SK-N-SH (cell line): Measurements from ENCODE around the gene CRABP1.

Source experiments
- CHD2 ChIP-seq: fragments of 150-350 bp; IDR thresholded peaks from 2 replicates; pipeline ENCODE4 v1.6.1; 2018; ENCODE audit warnings: low read length; ENCODE audit not compliant: partially characterized antibody
- CTCF ChIP-seq: fragments of 200-600 bp; sonication (generic); IDR thresholded peaks from 2 replicates; pipeline ENCODE4 v1.6.1; 2017; ENCODE audit warnings: antibody characterized with exemption, mild to moderate bottlenecking, moderate library complexity
- EP300 ChIP-seq, 2 experiments: IDR thresholded peaks; 2 replicates each; pipeline versions ENCODE4 v1.4.0 to v1.6.1; 2012; ENCODE audit warnings: borderline replicate concordance in 1 of 2, low read depth in 1 of 2, low read length in 1 of 2
- EZH2phosphoT487 ChIP-seq: fragments of 200-600 bp; sonication (generic); IDR thresholded peaks from 2 replicates; pipeline ENCODE4 v1.6.1; 2017; ENCODE audit warnings: low read depth, mixed run types, mild to moderate bottlenecking, antibody characterized with exemption, moderate library complexity, borderline replicate concordance
- IRF3 ChIP-seq: fragments of 150-350 bp; IDR thresholded peaks from 2 replicates; pipeline ENCODE4 v1.6.1; 2016; ENCODE audit warnings: mild to moderate bottlenecking, low read depth, low read length
- MEF2A ChIP-seq: IDR thresholded peaks from 2 replicates; pipeline ENCODE4 v1.4.0; 2012; ENCODE audit warnings: low read depth, borderline replicate concordance
- POLR2AphosphoS5 ChIP-seq: IDR thresholded peaks from 2 replicates; pipeline ENCODE4 v1.6.1; 2012; ENCODE audit warnings: low read depth, low read length
- RAD21 ChIP-seq: IDR thresholded peaks from 2 replicates; pipeline ENCODE4 v1.6.1; 2012; ENCODE audit warnings: mild to moderate bottlenecking, low read length
- RCOR1 ChIP-seq: fragments of 150-350 bp; IDR thresholded peaks from 2 replicates; pipeline ENCODE4 v1.6.1; 2017; ENCODE audit warnings: antibody characterized with exemption, low read length
- TCF12 ChIP-seq: IDR thresholded peaks from 2 replicates; pipeline ENCODE4 v1.4.0; 2012
- TF ChIP-seq, protein P1 (sequence below): IDR thresholded peaks from 2 replicates; pipeline ENCODE4 v1.4.0; 2012; ENCODE audit warnings: low read depth
- TF ChIP-seq, protein P2 (sequence below): IDR thresholded peaks from 2 replicates; pipeline ENCODE4 v1.6.1; 2012; ENCODE audit warnings: mild to moderate bottlenecking, low read depth, low read length, moderate library complexity
- TF ChIP-seq, protein P3 (sequence below): fragments of 150-350 bp; IDR thresholded peaks from 2 replicates; pipeline ENCODE4 v1.6.1; 2017; ENCODE audit warnings: antibody characterized with exemption, low read length, low read depth, borderline replicate concordance

DNA sequence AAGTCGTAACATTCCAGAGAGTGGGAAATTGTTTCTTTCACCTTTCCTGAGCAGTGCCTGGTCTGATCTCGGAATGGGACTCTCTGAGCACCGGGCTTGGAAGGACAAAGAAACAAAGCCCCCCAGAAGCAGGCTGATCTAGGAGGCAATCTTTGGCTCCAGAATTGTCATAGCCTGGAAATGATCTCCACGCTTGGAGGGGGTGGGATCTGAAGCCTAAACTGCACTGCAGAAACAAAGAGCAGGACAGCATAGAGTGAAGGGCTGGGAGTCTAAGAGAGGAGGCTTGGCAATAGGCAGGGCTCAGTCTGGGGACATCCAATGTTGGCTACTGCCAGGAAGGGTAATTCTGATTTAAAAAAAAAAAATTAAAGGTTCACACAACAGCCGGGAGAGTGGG, 1.9 kb downstream of the CRABP1 start:
- TF ChIP-seq, protein P1, sequence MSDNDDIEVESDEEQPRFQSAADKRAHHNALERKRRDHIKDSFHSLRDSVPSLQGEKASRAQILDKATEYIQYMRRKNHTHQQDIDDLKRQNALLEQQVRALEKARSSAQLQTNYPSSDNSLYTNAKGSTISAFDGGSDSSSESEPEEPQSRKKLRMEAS, result no peak
- TF ChIP-seq CTCF (no peak), TCF12 (no peak), IRF3 (no peak), EP300 (IDR thresholded peaks at IDR 0.05; ENCODE audit: borderline replicate concordance in 1 of 2, low read depth in 1 of 2, low read length in 1 of 2) (no peak), POLR2AphosphoS5 (no peak), RAD21 (no peak), EZH2phosphoT487 (no peak), CHD2 (no peak), MEF2A (no peak), RCOR1 (no peak)
- TF ChIP-seq, protein P2, sequence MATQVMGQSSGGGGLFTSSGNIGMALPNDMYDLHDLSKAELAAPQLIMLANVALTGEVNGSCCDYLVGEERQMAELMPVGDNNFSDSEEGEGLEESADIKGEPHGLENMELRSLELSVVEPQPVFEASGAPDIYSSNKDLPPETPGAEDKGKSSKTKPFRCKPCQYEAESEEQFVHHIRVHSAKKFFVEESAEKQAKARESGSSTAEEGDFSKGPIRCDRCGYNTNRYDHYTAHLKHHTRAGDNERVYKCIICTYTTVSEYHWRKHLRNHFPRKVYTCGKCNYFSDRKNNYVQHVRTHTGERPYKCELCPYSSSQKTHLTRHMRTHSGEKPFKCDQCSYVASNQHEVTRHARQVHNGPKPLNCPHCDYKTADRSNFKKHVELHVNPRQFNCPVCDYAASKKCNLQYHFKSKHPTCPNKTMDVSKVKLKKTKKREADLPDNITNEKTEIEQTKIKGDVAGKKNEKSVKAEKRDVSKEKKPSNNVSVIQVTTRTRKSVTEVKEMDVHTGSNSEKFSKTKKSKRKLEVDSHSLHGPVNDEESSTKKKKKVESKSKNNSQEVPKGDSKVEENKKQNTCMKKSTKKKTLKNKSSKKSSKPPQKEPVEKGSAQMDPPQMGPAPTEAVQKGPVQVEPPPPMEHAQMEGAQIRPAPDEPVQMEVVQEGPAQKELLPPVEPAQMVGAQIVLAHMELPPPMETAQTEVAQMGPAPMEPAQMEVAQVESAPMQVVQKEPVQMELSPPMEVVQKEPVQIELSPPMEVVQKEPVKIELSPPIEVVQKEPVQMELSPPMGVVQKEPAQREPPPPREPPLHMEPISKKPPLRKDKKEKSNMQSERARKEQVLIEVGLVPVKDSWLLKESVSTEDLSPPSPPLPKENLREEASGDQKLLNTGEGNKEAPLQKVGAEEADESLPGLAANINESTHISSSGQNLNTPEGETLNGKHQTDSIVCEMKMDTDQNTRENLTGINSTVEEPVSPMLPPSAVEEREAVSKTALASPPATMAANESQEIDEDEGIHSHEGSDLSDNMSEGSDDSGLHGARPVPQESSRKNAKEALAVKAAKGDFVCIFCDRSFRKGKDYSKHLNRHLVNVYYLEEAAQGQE, result no peak
- TF ChIP-seq, protein P3, sequence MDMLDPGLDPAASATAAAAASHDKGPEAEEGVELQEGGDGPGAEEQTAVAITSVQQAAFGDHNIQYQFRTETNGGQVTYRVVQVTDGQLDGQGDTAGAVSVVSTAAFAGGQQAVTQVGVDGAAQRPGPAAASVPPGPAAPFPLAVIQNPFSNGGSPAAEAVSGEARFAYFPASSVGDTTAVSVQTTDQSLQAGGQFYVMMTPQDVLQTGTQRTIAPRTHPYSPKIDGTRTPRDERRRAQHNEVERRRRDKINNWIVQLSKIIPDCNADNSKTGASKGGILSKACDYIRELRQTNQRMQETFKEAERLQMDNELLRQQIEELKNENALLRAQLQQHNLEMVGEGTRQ, result no peak
